Osteoblast (primary cell): ENCODE measurements around the gene ATP2B3. TPM values are rescaled to one million over a fixed set of nuclear protein-coding genes. Genes with fewer than 3 reads are reported as not detected.

ENCODE experiments used
- DNase-seq: peaks from one replicate; pipeline ENCODE4 v3.0.0; 2011; ENCODE audit warnings: low spot score, mixed read lengths; ENCODE audit not compliant: insufficient read length; ENCODE audit errors: missing footprints
- H2AFZ ChIP-seq: 2 replicates; pipeline ENCODE4 v1.6.0; 2011; ENCODE audit warnings: mild to moderate bottlenecking, low read length
- H3K27ac ChIP-seq: 2 replicates; pipeline ENCODE4 v1.5.1; 2011; ENCODE audit warnings: mild to moderate bottlenecking, low read depth, low read length, moderate library complexity
- H3K27me3 ChIP-seq: 2 replicates; pipeline ENCODE4 v1.6.0; 2012; ENCODE audit warnings: mild to moderate bottlenecking, control low read depth, inconsistent platforms, low read length, moderate library complexity; ENCODE audit not compliant: insufficient read depth
- H3K36me3 ChIP-seq: 2 replicates; pipeline ENCODE4 v1.5.1; 2011; ENCODE audit warnings: mild to moderate bottlenecking, low read length, control low read depth, moderate library complexity; ENCODE audit not compliant: insufficient read depth
- H3K4me1 ChIP-seq: 2 replicates; pipeline ENCODE4 v1.5.1; 2011; ENCODE audit warnings: mild to moderate bottlenecking, low read length, control low read depth, moderate library complexity; ENCODE audit not compliant: insufficient read depth
- H3K4me2 ChIP-seq: 2 replicates; pipeline ENCODE4 v1.6.0; 2011; ENCODE audit warnings: mild to moderate bottlenecking, low read length; ENCODE audit not compliant: insufficient read depth
- H3K4me3 ChIP-seq: fragments of 200-600 bp; sonication (generic); 3 replicates; pipeline ENCODE4 v1.5.1; 2012; ENCODE audit warnings: mild to moderate bottlenecking, low read length, inconsistent platforms; ENCODE audit not compliant: insufficient read depth
- H3K79me2 ChIP-seq: 2 replicates; pipeline ENCODE4 v1.6.0; 2012; ENCODE audit warnings: mild to moderate bottlenecking, low read length, control low read depth, inconsistent platforms; ENCODE audit not compliant: insufficient read depth
- H3K9me3 ChIP-seq: 2 replicates; pipeline ENCODE4 v1.5.1; 2011; ENCODE audit warnings: low read depth, low read length, control low read depth
- H4K20me1 ChIP-seq: 2 replicates; pipeline ENCODE4 v1.6.0; 2012; ENCODE audit warnings: mild to moderate bottlenecking, low read length, control low read depth; ENCODE audit not compliant: insufficient read depth
- total RNA-seq: library from RNA; depleted of rRNA; stranded (reverse); fragments of >200 nt; gene quantifications from 2 replicates; pipeline ENCODE4 v1.2.3, GENCODE V29; 2012
- TF ChIP-seq, protein P1 (sequence below): IDR thresholded peaks from 2 replicates; pipeline ENCODE4 v1.5.1; 2011; ENCODE audit warnings: mild to moderate bottlenecking, low read depth, low read length, moderate library complexity; ENCODE audit errors: extremely low read depth

ATP2B3 gene
- total RNA-seq, 1 donor = not detected

- peaks cover 42% of the 10 kb centered on the region for H3K4me1 ChIP-seq
- DNase-seq = peak; percentile 95
- H3K27me3 ChIP-seq = no peaks in the 10 kb centered on the region
- H2AFZ ChIP-seq = no peak overlapping the region
- no peak overlapping the region for H3K27ac ChIP-seq
- no peaks in the 10 kb centered on the region for H4K20me1 ChIP-seq
- peak overlapping the region; percentile 43 for H3K4me2 ChIP-seq
- H3K4me3 ChIP-seq = peak overlapping the region; percentile 23
- H3K9me3 ChIP-seq = no peaks in the 10 kb centered on the region
- H3K36me3 ChIP-seq = no peaks in the 10 kb centered on the region
- TF ChIP-seq, protein P1, sequence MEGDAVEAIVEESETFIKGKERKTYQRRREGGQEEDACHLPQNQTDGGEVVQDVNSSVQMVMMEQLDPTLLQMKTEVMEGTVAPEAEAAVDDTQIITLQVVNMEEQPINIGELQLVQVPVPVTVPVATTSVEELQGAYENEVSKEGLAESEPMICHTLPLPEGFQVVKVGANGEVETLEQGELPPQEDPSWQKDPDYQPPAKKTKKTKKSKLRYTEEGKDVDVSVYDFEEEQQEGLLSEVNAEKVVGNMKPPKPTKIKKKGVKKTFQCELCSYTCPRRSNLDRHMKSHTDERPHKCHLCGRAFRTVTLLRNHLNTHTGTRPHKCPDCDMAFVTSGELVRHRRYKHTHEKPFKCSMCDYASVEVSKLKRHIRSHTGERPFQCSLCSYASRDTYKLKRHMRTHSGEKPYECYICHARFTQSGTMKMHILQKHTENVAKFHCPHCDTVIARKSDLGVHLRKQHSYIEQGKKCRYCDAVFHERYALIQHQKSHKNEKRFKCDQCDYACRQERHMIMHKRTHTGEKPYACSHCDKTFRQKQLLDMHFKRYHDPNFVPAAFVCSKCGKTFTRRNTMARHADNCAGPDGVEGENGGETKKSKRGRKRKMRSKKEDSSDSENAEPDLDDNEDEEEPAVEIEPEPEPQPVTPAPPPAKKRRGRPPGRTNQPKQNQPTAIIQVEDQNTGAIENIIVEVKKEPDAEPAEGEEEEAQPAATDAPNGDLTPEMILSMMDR = no peak
- H3K79me2 ChIP-seq = no peaks in the 10 kb centered on the region
Observed at GRCh38 chrX:153474718-153475117, 42.7 kb upstream of the ATP2B3 start.

GRCh38 chrX:153475271-153475670 lies 42.2 kb upstream of the ATP2B3 start:
- peaks cover 41% of the 10 kb centered on the region for H3K4me1 ChIP-seq
- no peak overlapping the region for H3K27ac ChIP-seq
- TF ChIP-seq, protein P1 = no peak
- DNase-seq = no peak
- H3K9me3 ChIP-seq = no peaks in the 10 kb centered on the region
- H3K4me3 ChIP-seq = peak overlapping the region; percentile 23
- no peak overlapping the region for H2AFZ ChIP-seq
- peak overlapping the region; percentile 43 for H3K4me2 ChIP-seq
- H4K20me1 ChIP-seq = no peaks in the 10 kb centered on the region
- H3K36me3 ChIP-seq = no peaks in the 10 kb centered on the region
- no peaks in the 10 kb centered on the region for H3K79me2 ChIP-seq
- H3K27me3 ChIP-seq = no peaks in the 10 kb centered on the region

DNA sequence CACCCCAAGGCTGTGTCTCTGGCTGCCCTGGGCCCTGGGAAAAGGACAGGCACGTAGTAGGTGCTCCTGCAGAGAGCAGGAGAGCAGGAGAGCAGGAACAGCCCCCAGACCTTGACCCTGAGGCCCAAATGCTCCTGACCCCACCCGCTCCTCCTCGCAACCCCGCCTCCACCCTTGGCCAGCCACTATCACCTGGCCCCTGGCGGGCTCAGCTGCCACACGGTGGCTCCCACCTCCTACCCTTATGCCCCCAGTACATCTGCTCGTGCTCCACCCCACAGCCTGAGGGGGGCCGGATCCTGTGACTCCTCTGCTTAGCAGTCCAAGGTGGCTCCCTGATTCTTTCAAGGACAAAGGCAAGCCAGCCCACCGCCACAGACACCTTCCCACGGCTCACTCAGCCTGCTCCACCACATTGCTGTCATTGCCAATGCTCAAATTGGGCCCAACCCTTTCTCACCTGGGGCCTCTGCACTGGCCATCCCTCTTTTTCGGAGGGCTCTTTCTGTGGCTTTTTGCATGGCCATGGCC lies 41.6 kb upstream of the ATP2B3 start:
- no peak for DNase-seq
- peaks cover 41% of the 10 kb centered on the region for H3K4me1 ChIP-seq
- H3K79me2 ChIP-seq = no peaks in the 10 kb centered on the region
- TF ChIP-seq, protein P1 = no peak
- no peaks in the 10 kb centered on the region for H3K27me3 ChIP-seq
- no peak overlapping the region for H3K4me3 ChIP-seq
- H4K20me1 ChIP-seq = no peaks in the 10 kb centered on the region
- H3K36me3 ChIP-seq = no peaks in the 10 kb centered on the region
- no peak overlapping the region for H3K27ac ChIP-seq
- no peaks in the 10 kb centered on the region for H3K9me3 ChIP-seq
- no peak overlapping the region for H3K4me2 ChIP-seq
- no peak overlapping the region for H2AFZ ChIP-seq

DNA sequence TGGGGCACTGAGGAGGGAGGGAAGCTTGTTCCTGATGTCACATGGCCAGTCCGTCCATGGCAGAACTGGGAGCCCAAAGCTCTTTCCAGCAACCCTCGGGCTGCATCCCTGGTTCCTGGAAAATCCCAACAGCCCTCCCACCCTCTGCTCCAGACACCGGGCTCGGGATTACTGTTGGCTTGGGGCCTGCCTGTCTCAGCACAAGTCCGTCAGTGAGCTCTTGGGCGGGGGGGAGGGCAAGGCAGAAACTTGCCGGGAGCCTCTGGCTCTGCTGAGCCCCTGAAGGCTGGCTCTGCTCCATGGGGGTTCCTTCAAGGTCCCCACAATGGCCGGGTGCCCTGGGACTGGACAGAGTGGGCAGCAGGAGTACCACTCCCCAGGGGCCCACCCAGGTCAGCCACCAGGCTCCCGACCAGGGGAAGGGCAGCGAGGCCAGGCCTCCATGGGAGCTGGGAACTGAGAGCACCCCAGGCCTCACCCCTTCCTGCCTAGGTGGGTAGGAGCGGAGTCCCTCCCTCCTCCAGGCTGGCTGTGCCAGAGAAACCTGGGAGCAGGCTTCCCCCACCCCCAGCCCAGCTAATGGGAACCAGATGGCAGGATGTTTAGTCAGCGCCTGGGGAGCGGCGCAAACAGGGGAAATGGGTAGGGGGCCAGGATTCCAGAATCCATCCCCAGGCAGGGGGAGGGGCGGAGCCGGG lies 40.6 kb upstream of the ATP2B3 start:
- Histone ChIP-seq H4K20me1 (no peaks in the 10 kb centered on the region), H3K27ac (peak overlapping the region; percentile 72), H3K4me1 (peaks cover 31% of the 10 kb centered on the region), H3K9me3 (no peaks in the 10 kb centered on the region), H3K4me2 (peak overlapping the region; percentile 2), H3K79me2 (no peaks in the 10 kb centered on the region), H3K27me3 (no peaks in the 10 kb centered on the region), H3K36me3 (no peaks in the 10 kb centered on the region), H3K4me3 (no peak overlapping the region), H2AFZ (no peak overlapping the region)
- peak; percentile 94 for DNase-seq
- TF ChIP-seq, protein P1 = no peak
